HepG2 (cell line): Measurements from ENCODE around the gene WDR5B.

Experiments used
- ATF2 ChIP-seq: sonication (generic); formaldehyde crosslinking; IDR thresholded peaks from 2 replicates; pipeline ENCODE4 v1.4.0; 2020; ENCODE audit warnings: missing genetic modification reagents
- ATF3 ChIP-seq: sonication (generic); formaldehyde crosslinking; IDR thresholded peaks from 2 replicates; pipeline ENCODE4 v1.4.0; 2020; ENCODE audit warnings: missing genetic modification reagents
- CTCF ChIP-seq: sonication (generic); formaldehyde crosslinking; IDR thresholded peaks from 2 replicates; pipeline ENCODE4 v1.5.0; 2020; ENCODE audit warnings: mild to moderate bottlenecking, missing genetic modification reagents, moderate library complexity
- DNMT1 ChIP-seq: sonication (generic); formaldehyde crosslinking; IDR thresholded peaks from 2 replicates; pipeline ENCODE4 v1.5.1; 2020; ENCODE audit warnings: mild to moderate bottlenecking, missing genetic modification reagents
- JUNB ChIP-seq: sonication (generic); formaldehyde crosslinking; IDR thresholded peaks from 2 replicates; pipeline ENCODE4 v1.8.0; 2022; ENCODE audit warnings: missing genetic modification reagents, mild to moderate bottlenecking, borderline replicate concordance
- KAT8 ChIP-seq: IDR thresholded peaks from 2 replicates; pipeline ENCODE4 v1.6.1; 2016; ENCODE audit warnings: missing genetic modification reagents, missing compliant biosample characterization
- PATZ1 ChIP-seq: sonication (generic); formaldehyde crosslinking; IDR thresholded peaks from 2 replicates; pipeline ENCODE4 v1.4.0; 2020; ENCODE audit warnings: missing genetic modification reagents
- POLR2A ChIP-seq, 2 experiments: IDR thresholded peaks; 2 replicates each; pipeline ENCODE4 v1.6.1; 2011; ENCODE audit warnings: low read depth in 2 of 2, low read length in 2 of 2, mild to moderate bottlenecking in 1 of 2, moderate library complexity in 1 of 2; ENCODE audit not compliant: insufficient read depth in 1 of 2
- POLR2AphosphoS5 ChIP-seq: IDR thresholded peaks from 2 replicates; pipeline ENCODE4 v1.6.1; 2012; ENCODE audit warnings: low read depth, low read length
- SRF ChIP-seq: IDR thresholded peaks from 2 replicates; pipeline ENCODE4 v1.6.1; 2011; ENCODE audit warnings: mild to moderate bottlenecking, low read depth, low read length, moderate library complexity
- ZNF274 ChIP-seq: sonication (generic); formaldehyde crosslinking; IDR thresholded peaks from 2 replicates; pipeline ENCODE4 v1.5.1; 2020; ENCODE audit warnings: mild to moderate bottlenecking, missing genetic modification reagents
- ZNF547 ChIP-seq: sonication (generic); formaldehyde crosslinking; IDR thresholded peaks from 2 replicates; pipeline ENCODE4 v1.5.1; 2020; ENCODE audit warnings: mild to moderate bottlenecking, missing genetic modification reagents
- ZNF580 ChIP-seq: IDR thresholded peaks from 2 replicates; pipeline ENCODE4 v1.6.1; 2016; ENCODE audit warnings: low read depth, borderline replicate concordance

- TF ChIP-seq SRF = no peak
- no peak for TF ChIP-seq ZNF547
- TF ChIP-seq ZNF274 (CRISPR knock-in tag) = no peak
- no peak for TF ChIP-seq POLR2A (IDR thresholded peaks at IDR 0.05; ENCODE audit: insufficient read depth in 1 of 2, low read depth in 2 of 2, low read length in 2 of 2)
- no peak for TF ChIP-seq PATZ1 (CRISPR knock-in tag)
- TF ChIP-seq KAT8 = no peak
- TF ChIP-seq ZNF580 = no peak
- no peak for TF ChIP-seq JUNB
- no peak for TF ChIP-seq DNMT1 (CRISPR knock-in tag)
- no peak for TF ChIP-seq CTCF
- no peak for TF ChIP-seq ATF3 (CRISPR knock-in tag)
- TF ChIP-seq POLR2AphosphoS5 = no peak
- TF ChIP-seq ATF2 = no peak
Observed at GRCh38 chr3:122395582-122395981, 20.3 kb downstream of the WDR5B start.
